Measurements from ENCODE around the gene INTS11.

INTS11 gene

DNA sequence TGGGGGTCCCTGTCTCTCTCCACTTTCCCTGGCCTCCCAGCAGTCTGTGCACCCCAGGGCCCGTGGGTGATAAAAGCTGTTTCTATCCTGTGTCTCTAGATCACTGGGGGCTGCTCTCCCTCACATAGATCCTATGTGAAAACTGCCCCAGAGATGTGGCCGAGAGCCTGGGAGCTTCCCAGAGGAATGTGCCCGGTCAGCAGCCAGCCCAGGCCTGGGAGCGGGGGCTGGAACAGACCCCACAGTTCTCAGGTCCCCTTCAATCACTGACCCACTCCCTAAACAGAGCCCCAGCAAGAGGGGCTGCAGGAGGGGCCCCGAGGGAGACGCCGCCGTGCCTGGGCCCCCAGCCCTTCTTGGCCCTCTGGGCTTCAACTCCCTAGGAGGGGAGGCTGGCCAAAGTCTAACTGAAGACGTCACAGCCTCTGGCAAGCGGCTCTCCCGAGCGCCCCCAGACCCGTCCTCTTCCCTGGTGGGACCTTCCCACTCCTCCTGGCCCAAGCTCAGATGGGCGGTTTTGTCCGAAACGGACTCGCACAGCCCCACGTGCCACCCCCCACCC lies 33.5 kb upstream of the INTS11 start:
- DNase-seq = no peak

DNA sequence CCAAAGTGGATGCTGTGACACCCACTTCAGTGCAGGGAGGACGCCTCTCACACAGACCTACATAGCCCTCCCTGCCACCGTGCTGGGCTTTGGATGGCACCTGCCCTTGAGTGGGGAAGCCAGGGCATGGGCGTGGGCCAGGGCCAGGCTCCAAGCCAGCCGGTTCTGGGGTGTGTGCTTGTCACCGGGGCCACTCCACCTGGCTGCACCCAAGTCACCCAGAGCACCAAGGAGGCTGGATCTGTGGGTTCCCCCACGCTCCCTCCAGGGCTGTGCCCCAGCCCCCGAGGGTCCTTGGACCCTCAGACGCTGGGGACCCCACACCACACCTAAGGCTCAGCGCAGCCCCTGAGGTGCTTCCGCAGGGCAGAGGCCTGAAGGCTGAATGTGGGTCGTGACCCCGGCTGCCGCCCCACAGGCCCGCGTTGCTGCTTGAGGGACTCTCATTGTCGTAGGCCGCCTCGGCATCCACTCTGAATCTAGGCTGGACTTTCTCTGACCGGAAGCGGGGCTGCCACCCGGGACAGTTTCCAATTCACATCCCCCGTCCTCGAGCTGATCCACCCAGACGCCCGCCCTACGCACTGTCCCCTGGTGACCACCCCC lies 32.4 kb upstream of the INTS11 start:
- DNase-seq = no peak

DNA sequence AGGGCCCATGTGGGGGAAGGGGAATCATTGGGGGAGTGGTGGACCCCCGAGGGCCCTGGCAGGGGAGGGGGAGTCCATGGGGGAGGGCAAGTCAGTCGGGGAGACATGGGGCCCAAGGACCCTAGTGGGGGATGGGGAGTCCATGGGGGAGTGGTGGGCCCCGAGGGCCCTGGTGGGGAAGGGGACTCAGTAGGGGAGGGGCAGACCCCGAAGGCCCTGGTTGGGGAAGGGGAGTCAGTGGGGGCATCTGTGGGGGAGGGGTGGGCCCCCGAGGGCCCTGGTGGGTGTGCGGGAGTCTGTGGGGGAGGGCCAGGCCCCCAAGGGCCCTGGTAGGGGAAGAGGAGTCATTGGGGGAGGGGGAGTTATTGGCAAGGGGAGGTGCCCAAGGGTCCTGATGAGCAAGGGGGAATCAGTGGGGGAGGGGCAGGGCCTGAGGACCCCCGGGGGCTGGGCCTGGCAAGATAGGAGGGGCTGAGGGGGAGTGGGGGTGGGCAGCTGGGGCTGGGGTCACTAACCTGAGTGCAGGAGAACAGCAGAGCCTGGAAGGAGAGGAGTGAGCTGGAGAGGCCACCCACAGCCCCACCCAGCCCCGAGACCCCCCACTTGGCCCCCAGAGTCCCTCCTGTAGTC lies 31.8 kb upstream of the INTS11 start:
- no peak for DNase-seq

DNA sequence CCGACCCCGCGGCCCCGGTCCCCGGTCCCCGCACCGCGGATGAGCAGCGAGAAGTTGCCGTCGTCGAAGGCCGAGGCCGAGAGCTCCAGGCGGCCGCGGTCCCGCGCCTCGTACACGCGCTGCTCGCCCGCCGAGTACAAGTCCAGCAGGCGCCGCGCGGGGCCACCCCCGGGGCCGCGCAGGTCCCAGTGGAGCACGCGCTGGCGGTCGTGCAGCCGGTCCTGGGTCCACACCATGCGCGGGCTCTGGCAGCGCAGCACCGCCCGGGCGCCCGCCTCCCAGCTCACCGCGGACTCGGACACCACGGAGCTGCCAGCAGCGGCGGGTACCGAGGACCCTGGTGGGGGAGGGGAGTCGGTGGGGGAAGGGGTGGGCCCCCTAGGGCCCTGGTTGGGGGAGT lies 31.0 kb upstream of the INTS11 start:
- peak in 1 of 2 experiments; percentile 15 for DNase-seq

DNA sequence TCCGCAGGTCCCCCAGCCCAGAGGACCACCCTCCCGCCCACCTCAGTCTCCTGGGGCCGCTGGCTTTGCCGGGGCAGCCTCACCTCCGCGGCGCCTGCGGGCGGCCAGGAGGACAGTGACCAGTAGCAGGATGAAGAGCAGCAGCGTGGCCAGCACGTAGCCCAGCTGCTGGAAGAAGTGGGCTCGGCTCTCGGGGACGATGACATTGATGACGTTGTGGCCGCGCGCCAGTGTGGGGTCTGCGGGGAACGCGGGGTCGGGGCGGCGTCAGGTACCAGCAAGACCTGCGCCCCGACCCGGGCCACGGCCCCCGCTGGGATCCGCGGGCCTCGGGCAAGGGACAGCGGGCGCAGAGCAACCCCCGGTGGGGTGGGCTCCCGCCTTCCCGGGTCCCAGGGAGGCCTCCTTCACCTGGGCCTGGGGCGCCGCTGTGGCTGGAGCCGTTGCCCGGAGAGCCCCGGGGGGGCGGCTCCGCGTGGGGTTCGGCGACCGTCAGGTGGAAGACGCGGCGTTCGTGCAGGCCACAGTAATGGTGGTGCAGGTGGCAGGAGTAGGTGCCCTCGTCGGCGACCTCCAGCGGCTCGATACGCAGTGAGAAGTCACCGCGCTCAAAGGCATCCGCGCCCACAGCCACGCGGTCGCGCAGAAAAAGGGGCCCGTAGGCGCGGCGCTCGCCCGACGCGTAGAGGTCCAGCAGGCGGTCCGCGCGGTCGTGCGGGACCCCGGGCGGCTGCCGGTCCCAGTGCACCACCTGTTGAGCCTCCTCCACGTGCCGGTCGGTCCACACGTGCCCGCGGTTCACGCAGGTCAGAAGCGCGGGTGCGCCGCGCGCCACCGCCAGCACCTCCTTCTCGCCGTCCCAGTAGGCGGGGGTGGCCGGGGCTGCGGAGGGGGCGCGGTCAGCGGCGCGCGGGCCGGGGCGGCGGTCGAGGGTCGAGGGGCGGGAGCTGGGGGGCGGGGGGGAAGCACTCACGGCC lies 30.1 kb upstream of the INTS11 start:
- DNase-seq = no peak

DNA sequence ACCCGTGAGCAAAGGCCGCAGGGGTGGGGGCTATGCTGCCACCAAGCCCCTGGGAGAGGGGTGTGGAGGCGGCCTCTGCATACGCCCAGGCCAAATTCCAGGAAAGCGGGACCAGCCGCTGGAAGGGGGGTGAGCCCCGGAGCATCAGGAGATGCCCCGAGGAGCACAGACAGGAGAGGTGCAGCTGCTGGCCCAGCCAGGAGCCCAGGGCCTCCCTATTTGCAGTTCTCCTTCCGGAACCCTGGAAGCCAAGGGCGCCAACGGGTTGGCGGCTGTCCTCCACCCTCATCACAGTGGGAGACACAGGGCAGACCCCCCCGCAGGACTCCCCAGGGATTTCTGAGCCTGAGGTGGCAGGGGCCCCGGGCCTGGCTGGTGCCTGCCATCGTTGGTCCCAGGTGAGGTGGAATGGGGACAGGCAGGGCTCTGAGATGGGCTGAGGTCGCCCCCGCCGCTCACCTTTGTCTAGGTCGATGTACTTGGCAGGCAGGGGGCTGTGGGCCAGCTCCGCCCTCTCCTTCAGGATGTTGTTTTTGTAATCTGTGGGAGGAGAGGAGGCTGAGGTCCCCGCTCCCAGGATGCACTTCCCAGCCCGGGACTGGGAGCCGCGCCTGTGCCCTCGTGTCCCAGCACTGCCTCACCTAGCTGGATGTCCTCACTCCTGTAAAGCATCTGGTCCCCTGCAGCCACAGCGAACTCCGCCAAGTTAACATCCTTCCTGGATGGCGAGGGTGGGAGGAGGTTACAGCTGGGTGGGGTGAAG lies 29.1 kb upstream of the INTS11 start:
- DNase-seq = peak in 1 of 2 experiments; percentile 21

DNA sequence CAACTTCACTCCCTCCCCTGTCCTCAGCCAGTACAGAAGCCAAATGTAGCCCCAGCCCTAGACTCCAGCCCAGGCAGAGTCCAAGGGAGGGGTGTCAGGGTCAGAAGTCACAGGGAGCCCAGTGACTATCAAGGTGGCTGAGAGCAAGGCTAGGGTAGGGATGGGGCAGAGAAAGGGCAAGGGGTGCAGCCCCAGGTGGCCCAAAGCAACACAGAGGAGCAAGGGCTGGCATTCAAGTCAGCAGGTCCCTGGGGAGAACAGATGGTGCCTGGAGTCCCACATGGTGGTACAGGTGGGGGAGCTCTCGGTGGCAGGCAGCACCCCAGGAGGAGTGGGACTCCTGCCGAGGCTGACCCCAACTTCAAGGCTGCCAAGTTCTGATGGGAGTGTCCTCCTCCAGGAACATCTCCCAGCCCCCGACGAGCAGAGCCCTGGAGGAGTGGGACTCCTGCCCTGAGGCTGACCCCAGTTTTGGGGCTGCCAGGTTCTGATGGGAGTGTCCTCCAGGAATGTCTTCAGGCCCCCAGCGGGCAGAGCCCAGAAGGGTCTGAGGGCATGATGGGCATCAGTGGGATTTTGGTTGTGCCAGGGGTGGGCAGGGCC lies 28.4 kb upstream of the INTS11 start:
- no peak for DNase-seq

DNA sequence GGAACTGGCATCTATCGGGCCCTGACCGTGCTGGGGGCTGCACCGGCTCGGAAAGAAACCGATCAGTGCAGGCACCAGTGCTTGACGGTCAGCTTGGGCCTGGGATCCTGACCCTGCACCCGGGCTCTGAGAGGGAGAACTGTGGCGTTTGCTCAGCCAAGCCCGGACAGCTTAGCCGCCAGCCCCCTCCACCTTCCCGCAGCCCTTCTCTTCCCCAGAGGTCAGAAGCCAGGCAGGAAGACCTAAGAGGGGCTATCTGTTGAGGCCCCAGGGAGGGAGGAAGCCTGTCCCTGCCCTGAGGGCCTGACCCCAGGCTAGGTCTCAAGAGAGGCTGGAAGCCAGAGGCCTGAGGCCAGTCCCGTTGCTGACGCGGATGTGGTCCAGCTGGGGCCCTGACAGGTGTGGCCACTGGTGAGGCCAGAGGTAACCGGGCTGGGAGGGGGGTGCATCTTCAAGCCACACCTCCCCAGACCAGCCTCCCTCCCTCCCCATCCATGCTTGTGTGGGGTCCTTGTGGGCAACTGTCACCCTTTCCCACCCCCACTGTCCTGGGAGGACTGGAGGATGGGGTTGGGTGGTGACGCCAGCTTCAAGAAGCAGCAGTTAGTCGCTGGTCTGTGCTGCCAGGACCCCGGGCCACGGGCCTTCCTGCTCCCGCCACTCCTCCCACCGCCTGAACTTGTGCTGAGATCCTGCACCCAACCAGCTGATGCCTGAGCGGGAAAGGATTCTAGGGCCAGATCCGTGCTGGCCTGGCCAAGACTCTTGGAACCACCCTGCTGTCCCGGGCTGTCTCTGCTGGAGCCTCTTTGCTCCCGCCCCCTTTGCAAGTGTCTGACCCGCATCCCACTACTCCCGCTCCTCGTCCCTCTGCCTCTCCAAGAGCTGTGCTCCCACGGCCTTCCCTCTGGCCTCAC lies 27.3 kb upstream of the INTS11 start:
- no peak for DNase-seq

DNA sequence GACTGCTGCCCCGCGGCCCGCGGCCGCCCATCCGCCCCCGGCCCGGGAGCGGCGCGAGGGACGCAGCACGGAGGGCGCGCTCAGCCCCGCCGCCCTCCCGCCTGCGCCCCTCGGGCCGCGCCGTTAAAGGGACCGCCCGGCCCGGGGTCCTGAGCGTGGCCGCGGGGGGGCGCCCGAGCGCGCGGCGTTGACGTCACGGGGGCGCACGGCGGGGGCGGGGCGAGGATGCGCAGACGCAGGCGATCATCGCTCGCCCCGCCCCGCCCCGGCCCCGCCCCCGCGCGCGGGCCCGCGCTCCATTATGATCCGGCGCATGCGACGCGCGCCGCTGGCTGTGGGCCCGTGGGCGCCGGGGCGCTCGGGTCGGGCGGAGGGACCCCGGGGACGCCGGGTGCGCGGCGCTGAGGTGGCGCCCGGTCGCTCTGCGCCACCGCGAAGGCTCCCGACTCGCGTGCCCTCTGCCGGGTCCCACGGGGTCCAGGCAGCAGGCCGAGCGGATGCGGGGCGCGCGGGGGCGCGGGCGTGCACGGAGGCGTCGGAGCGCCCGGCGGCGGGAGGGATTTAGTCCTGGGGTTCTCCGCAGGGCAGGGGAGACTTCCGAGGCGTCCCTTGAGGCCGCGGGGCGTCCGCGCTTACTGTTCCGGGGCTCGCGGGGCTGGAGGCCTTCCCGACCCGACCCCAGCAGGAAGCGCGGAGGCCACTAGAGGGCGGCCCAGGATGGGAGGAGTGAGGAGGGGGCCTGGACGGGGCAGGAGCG lies 25.0 kb upstream of the INTS11 start, which contains the start of gene DVL1:
Gene DVL1, minus strand, starts transcription at position 163 of the 757 bp plus-strand sequence. CDS start 353 bp downstream, outside the sequence.
- DNase-seq = peak; percentile 47 to 55

DNA sequence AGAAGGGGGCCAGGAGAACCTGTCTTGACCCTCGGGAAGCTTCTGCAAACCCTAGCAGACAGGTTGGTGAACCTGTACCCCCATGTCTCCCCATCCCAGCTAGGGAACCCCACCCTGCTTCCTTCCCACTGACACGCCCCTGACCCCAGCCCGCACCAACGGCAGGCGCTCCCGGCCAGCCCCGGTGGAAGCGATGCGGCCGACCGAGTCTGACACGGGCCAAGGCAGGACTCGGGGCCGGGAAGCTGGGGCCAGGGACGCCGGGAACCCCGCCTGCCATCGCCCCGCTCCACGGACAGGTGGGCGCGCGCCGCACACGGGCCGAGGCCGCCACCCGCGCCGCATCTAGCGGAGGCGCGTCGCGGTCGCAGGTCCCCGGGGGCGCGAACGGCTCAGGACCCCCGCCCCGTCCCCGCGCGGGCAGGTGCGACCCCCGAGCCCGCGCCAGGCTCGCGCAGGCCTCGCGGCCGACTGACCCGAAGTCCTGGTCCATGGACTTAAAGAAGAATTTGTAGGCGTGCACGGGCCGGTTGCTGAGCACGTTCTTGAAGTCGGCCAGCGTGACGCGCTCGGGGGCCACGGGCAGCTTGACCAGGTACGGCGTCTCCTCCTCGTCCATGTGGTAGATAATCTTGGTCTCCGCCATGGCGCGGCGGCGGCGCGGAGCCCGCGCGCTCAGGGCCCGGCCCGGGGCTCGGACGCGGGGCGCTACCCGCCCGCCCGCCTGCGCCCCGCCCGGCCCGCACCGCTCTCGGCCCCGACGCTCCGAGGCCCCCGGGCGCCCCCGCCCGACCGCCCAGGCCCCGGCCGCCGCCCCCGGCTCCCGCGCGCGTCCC lies 24.2 kb upstream of the INTS11 start:
- no peak for DNase-seq

DNA sequence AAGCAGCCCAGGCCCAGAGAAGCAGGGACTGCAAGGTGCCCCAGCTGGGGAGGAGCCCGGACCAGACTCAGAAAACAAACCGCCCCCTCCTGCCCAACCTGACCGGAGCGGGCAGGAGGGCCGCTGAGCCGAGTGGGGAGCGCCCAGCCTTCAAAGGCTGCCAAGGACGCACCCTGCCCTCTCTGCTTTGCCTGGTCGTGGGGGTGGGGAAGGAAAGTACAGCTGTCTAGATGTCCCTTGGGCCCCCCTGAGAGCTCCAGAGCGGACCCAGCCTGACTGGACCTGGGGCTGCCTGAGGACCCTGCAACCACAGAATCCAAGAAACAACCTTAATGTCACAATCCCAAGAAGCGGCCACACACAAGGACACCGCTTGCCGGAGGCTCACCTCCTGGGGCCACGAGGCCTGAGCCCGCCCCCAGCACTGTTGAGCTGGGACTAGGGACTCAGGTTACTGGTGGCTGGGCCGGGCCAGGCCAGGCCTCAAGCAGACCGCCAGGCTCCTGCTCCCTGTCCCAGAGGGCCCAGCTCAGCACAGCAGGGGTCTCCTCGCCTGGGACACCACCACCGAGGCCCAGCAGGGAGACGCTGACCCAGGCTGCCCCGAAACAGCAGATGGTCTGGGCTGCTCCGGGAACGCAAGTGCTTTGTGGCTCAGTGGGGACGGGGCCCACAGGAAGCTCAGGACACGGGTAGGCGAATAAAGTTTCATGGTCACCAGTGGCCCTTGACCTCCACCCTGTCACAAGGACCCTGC lies 23.4 kb upstream of the INTS11 start:
- DNase-seq = no peak

DNA sequence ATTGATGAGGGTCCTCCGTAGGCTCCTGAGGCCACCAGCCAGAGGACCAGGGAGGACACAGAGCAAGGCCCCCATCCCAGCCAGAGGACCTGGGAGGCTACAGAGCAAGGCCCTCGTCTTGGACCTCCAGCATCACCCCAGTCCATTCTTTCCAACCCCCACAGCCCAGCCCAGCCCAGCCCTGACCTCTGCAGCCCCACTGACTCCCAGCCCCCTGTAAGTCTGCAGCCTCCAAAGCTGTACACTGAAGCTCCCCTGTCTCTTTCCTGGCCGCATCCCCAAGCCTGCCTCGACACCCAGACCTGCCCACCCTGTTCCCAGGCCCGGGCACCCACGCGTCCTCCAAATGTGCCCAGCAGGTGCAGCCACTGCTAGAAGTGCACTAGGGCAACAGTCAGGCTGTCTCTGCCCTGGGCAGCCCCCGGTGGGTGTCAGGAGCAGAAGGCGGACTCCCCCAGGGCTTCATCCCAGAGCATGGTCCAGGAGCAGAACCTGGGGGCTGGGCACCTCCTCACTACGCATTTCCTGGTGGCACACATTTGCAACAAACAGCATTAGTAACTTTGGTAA lies 22.7 kb upstream of the INTS11 start:
- no peak for DNase-seq

DNA sequence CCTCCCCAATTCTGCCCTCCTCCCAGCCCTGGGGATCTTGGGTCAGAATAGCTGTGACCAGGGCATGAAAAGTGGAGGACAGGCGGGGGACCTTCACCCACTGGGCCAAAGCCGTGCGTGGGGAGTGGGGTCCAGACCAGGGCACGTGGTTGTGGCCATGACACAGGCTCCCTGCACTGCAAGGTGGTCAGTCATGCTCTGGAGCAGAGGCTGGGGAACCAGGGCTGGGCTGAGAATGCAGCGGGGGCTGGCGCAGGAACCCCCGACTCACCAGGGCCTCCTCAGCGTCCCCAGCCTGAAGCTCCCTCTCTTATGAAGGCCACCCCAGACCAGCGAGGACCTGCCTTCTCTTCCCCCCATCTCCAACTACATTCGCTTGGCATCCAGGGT lies 22.0 kb upstream of the INTS11 start:
- DNase-seq = no peak

DNA sequence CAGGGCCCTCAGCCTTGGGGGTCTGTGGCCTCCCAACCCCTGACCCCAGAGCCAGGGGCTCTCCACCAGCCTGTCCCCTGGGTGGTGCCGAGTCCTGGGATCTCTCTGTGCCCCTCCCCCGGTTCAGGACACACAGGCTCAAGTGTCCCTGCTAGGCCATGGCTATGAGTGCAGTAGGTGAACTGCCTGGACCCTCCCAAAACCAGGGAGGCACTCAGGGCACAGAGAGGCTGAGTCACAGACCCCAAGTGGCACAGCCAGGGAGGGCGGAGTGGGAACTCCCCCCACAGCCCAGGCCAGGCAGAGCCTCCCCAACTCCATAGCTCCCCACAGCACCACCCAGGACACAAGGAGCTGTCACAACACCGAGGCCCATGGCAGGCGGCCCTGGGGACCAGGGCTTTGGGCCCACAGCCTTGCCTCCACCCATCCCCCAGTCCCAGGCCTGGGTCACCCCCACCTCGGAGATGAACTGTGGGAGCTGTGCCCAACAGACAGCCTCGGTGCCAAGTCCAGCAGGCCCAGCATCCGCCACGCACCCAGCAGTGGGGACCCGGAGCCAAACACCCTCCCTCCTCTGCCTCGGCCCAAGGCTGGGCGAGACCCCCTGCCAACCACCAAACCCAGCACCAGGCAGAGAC lies 21.5 kb upstream of the INTS11 start:
- DNase-seq = no peak

DNA sequence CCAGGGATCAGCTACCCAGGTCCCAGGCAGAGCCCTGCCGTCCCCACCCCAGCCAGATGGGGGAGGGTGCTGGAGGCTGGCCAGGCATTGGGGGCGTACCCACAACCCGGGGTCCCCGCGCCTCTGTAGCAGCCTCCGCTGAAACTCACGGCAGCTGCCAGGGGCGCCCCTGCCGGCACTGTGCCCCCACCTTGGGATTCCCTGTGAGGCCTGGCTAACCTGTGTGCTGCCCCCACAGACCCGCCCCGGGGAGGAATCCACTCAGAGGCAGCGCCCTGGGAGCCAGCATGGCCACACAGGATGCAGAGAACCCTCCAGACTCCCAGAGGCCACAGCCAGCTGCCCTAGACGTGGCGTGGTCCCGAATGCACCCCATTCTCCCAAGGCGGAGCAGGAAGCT lies 20.9 kb upstream of the INTS11 start:
- DNase-seq = no peak

DNA sequence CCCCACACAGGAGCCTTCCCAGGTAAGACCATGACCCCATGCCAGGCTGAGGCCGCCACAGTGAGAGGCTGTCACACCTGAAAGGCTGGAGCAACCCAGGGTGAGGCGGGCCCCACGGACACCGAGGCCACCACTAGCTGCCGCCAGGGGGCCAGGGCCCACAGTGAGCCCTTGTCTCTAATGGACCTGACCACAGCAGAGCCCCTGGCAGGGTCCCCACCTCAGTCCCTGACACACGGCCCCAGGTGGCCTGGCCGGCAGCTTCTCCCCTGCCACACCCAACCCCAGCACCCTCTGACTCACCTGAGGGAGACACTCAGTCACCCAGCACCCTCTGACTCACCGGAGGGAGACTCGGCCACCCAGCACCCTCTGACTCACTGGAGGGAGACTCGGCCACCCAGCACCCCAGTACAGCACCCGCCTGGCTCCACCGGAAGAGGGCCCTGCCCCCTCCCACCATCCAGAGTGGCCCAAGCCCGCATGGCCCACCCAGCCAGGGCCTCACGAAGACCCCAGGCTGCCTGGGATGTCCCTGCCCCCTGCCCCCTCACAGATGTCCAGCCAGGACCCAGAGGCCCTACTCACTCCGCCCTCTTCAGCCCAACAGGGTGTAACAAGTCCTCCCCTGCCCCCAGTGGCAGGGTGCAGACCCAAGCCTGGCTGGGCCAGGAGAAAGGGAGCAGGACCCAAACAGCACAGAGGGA lies 20.3 kb upstream of the INTS11 start:
- no peak for DNase-seq

Measured in NCI-H2081 (cell line).